HG03354 (cell line): Measurements from ENCODE around the gene CCDC138.

ENCODE experiments used
- ATAC-seq: cut with Tn5 transposase; IDR thresholded peaks from one replicate; pipeline ENCODE4 v1.9.1; 2021; ENCODE audit warnings: mild to moderate bottlenecking; ENCODE audit not compliant: unreplicated experiment, poor library complexity, severe bottlenecking

CCDC138 gene

GRCh38 chr2:108889907-108890306, 103.3 kb downstream of the CCDC138 start:
- ATAC-seq = no peak

GRCh38 chr2:108893277-108893676, 106.7 kb downstream of the CCDC138 start:
- no peak for ATAC-seq

DNA sequence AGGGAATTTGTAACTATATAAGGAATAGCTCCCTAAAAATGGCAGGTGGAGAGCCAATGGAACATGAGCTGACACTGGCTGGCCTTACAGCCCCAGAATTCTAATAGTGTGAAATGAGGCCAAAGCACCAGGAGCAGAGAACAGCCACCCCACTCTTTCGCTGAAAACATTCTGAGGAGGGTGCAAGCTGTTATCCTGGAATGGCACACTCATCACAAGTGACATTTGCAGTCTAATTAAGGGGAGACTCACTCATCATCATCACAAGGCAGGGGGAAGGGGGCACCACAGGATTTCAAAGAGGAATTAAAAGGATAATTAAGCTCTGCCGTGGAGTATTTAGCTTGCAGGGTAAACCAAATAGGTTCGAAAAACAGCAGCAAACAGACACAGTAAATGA, 108.2 kb downstream of the CCDC138 start:
- ATAC-seq = no peak

GRCh38 chr2:108895188-108895587, 108.6 kb downstream of the CCDC138 start:
- ATAC-seq = no peak

DNA sequence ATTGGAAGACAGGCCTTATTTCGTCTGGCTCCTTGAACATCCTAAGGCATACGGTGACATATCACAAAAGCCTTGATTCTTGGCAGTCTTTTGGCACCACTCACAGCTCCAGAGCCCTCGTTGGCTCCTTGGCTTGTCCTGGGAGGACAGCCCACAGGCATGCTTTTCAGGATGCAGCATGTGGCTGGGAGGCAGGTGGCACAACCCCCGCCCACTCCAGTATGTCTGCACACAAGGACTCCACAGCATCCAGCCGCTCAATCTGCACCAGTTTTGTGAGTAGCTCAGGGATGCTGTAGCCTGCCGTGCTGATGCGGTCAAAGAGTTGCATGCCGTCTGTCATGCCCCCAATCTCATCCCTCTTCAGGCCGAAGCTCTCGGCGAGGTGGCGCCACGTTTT, 110.2 kb downstream of the CCDC138 start:
- no peak for ATAC-seq

GRCh38 chr2:108898315-108899082, 111.9 kb downstream of the CCDC138 start:
- no peak for ATAC-seq

- ATAC-seq = no peak
Observed at GRCh38 chr2:108904680-108905079, 118.1 kb downstream of the CCDC138 start.

DNA sequence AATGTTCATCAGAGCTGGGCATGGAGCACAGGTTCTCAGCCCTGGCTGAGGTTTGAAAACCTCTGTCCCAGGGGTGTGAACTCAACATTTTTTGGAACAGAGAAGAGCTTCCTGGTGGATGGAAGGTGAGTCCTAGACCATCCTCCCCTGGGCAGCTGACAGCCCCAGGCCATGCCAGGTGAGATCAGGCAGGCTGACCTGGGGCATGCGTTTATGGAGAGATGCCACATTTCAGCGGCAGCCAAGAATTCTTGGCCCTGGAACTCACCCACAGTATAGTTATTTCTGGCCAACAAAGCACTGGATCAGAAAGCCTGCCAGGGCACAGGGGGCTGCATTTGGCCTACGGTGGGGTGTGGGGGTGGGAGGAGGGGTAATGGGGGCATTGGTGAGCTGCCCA, 118.6 kb downstream of the CCDC138 start:
- ATAC-seq = no peak

DNA sequence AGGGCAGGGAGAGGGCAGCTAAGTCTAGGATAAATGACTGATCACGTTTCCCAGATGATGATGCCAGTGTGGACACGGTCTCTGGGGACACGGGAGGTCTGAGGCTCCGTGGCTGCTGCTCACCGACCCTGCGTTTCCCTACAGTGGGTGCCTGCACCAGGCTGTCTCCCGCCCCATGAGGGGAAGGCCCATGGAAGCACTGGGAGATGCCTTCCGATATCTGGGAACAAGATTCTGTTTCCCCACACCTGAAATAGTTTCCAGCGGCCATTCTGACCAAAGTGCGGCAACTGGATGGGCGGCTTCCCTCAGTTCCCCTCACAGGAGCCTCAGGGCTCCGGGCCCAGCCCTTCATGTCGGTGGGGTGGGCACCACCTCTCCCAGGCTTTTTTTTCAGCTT, 119.3 kb downstream of the CCDC138 start:
- ATAC-seq = no peak

DNA sequence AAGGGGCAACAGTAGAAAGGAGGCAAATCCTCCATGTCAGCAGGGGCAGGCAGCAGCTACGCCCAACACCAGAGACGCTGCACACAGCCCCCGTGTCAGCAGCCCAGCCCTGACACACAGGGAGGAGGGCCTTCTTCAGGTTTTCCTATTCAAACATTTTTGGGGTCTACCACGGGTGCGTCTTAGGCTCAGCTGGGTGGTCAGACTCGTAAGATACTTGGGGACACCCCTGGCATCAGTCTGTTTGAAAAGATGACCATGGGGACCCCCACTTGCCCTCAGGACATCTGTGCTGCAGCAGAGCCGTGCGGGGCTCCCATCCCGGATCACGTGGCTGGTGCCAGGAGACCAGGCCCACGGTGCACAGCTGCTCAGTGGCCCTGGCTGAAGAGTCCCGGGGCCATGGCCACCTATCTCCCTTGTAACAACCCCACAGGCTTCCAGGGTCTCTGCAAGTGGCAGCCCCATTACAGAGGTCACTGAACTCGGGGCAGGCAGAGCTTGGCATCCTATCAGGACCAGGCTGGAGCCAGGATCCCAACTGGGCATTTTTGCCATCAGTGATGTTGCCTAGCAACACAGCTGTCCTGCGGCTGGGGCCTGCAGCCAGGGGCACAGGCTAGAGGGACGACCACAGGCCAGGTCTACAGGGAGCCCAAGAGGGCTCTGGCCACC, 120.0 kb downstream of the CCDC138 start:
- no peak for ATAC-seq

DNA sequence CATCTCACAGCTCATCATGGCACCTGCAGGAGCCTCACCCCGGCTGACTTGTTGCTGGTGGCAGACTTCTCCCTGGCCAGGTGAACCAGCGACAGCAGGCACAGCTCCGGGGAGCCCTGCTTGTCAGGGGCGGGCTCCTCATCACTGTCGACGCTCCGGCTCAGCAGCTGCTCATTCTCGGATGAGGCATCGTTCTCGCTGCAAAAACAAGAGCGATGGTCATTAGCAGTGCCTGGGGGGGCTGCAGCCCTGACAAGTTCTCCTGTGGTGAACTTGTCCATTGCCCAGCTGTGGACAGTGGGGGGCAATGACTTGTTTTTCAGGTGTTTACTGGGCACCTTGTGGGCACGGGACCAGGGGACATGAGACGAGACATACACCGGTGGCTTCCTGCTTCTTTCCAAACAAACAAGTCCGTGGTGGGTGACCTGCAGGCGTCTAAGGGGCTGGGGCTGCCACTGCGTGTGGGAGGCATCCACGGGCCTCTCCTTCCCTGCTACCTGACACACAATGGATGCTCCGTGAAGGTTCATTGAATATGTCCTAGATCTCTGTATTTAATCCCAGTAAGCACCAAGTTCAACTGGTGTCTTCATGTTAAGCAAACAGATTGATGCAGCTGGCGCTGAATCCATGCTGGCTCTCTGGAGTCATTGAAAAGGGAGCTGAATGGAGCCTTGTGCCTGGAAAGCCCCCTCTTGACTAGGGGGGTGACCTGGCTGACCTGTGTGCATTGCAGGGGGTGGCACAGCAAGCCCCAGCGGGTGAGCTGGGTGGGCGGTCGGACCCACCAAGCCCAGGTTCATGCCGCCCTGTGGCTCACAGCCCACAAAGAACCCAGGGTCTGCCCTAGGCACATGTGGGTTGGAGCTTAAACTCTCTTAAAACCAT, 121.5 kb downstream of the CCDC138 start:
- ATAC-seq = no peak

DNA sequence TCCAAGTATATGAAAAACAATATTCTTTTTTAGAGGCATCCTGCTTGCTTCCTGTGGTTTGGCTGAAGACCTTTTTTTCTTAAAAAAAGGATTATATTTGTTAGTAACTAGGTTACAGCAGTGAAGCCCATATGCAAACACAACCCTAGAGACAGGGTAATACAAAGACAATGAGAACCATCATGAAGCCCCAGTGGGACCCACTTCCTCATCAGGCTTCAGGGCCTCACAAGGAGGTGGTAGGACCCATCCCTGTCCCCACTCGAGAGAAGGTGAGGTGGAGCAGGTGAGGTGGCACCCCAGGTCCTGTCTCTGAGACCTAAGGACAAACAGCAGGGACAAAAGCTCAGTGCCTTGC, 122.1 kb downstream of the CCDC138 start:
- no peak for ATAC-seq

DNA sequence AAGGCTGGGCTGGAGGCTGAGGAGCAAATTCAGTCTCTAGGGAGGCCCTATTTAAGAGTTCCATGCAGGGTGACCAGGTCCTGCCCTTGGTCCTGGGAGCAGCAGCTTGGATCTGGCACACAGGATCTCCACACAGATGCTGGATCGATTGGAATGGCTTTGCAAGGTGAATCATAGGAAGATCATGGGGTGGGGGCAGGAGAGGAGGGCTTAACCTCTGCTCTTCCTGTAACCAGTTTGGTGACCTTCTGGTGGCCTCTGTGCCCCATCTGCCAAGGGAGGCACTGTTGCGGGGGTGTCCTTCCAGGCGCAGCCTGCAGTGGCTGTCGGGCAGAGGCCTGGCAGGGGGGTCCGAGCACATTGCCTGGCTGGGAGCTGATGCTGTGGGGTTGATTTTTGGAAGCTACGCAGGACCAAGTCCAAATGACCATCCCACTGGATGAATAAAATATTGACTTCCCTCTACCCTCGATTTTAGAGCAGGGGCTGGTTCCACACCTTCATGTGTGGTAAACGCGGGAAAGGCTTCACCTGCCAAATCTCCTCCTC, 122.8 kb downstream of the CCDC138 start:
- ATAC-seq = no peak

- no peak for ATAC-seq
Observed at GRCh38 chr2:108910011-108910431, 123.5 kb downstream of the CCDC138 start.

GRCh38 chr2:108910541-108911396, 124.2 kb downstream of the CCDC138 start:
- ATAC-seq = no peak

- ATAC-seq = no peak
Observed at GRCh38 chr2:108911401-108911800, 124.8 kb downstream of the CCDC138 start.

DNA sequence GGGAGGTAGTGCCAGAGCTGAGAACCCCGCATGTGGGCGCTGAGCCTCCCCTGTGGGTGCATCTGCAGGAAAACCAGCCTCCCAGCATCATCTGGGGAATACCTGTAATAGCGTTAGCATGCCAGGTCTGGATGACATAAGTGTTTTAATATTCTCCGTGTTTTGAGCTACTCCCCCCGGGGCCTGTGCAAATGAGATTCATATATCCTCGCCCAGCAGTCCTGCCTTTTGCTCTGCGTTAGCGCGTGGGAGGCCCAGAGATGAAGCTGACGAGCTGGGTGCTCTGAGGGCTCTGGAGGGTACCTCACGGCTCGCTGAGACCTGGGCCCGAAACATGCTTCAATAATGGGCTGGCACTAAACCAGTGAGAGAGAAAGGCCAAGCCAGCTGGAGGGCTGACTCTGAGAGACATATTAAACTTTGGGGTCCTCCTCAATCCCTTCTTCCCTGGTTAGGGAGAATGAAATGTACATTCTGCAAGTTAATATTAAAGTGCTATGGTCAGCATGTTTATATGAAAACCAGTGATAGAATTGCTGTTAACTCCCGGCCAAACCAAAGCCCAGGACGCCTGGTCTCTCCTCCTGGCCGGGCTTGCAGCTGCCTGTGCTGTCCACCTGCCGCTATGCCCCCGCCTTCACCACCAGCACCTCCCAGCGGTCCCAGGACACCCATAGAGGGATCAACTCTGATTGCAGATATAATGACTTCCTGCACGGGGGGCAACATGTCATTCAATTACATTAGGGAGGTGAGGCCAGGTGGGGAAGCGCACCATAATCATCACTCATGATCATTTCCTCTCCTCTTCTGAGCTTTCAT, 125.4 kb downstream of the CCDC138 start:
- no peak for ATAC-seq

GRCh38 chr2:108912629-108912902, 126.0 kb downstream of the CCDC138 start:
- no peak for ATAC-seq
